GM12878 (cell line): ENCODE measurements around the gene TP63. TPM values are rescaled to one million over a fixed set of nuclear protein-coding genes. Genes with fewer than 3 reads are reported as not detected.

Experiments
- ATAC-seq: fragments of 200-7000 bp; cut with Tn5 transposase; 3 replicates; pipeline ENCODE4 v1.9.1; 2020; ENCODE audit warnings: mild to moderate bottlenecking, moderate library complexity
- BruUV-seq: library from RNA; stranded (reverse); fragments of 400-500 nt; replicated peaks from 2 replicates; lab custom pipeline; 2021; lab: Mats Ljungman, UMichigan
- CTCF ChIA-PET: fragments of 300-600 bp; sonication (Branson Sonifier 250); formaldehyde crosslinking; extraction: SDS; loops from one replicate; lab custom pipeline; 2021; ENCODE audit warnings: inconsistent platforms; lab: Yijun Ruan, JAX
- POLR2A ChIA-PET: fragments of 350-600 bp; formaldehyde crosslinking; extraction: SDS; loops from one replicate; lab custom pipeline; 2021; ENCODE audit warnings: inconsistent platforms; lab: Charles Lee
- RAD21 ChIA-PET: fragments of 300-600 bp; sonication (Branson Sonifier 250); formaldehyde crosslinking; loops from one replicate; lab custom pipeline; 2023; ENCODE audit warnings: antibody characterized with exemption; ENCODE audit not compliant: unreplicated experiment; lab: Charles Lee
- SMC1A ChIA-PET: fragments of 300-600 bp; sonication (Branson Sonifier 250); formaldehyde crosslinking; loops from one replicate; lab custom pipeline; 2023; ENCODE audit not compliant: unreplicated experiment, uncharacterized antibody; lab: Charles Lee
- DNase-seq: peaks from one replicate; pipeline ENCODE4 v3.0.0-alpha.2; 2011; ENCODE audit warnings: low read depth, low spot score
- FAIRE-seq: peaks from 3 replicates; lab custom pipeline; 2011; peaks lifted over from hg19 to GRCh38; lab: Jason Lieb, UNC
- H2AFZ ChIP-seq: 2 replicates; pipeline ENCODE4 v1.6.0; 2011; ENCODE audit warnings: low read depth, low read length, control low read depth; ENCODE audit not compliant: control insufficient read depth
- H3K27ac ChIP-seq: 2 replicates; pipeline ENCODE4 v1.5.1; 2011; ENCODE audit warnings: control low read depth; ENCODE audit not compliant: control insufficient read depth, insufficient read depth
- H3K27me3 ChIP-seq, 2 experiments: replicated peaks in 1 of 2; 2 replicates each; pipeline versions ENCODE4 v1.6.0 to v1.6.1; 2011; ENCODE audit warnings: low read length in 1 of 2; ENCODE audit not compliant: control insufficient read depth in 2 of 2, insufficient read depth in 2 of 2
- H3K36me3 ChIP-seq, 2 experiments: 2 replicates each; pipeline ENCODE4 v1.5.1; 2011; ENCODE audit warnings: low read length in 1 of 2; ENCODE audit not compliant: control insufficient read depth in 2 of 2, insufficient read depth in 2 of 2
- H3K4me1 ChIP-seq: 2 replicates; pipeline ENCODE4 v1.6.1; 2011; ENCODE audit warnings: mild to moderate bottlenecking, low read length, moderate library complexity, mixed read lengths; ENCODE audit not compliant: control insufficient read depth, insufficient read depth
- H3K4me2 ChIP-seq: 2 replicates; pipeline ENCODE4 v1.6.0; 2011; ENCODE audit warnings: control low read depth; ENCODE audit not compliant: control insufficient read depth, insufficient read depth
- H3K4me3 ChIP-seq: fragments of 200-600 bp; sonication (generic); 2 replicates; pipeline ENCODE4 v1.5.1; 2016
- H3K79me2 ChIP-seq: 2 replicates; pipeline ENCODE4 v1.6.0; 2011; ENCODE audit warnings: low read length; ENCODE audit not compliant: control insufficient read depth, insufficient read depth
- H3K9ac ChIP-seq: 2 replicates; pipeline ENCODE4 v1.8.0; 2011; ENCODE audit warnings: low read length, control low read depth, mixed read lengths; ENCODE audit not compliant: control insufficient read depth, insufficient read depth
- H3K9me3 ChIP-seq: replicated peaks from 3 replicates; pipeline ENCODE4 v1.5.1; 2011; ENCODE audit warnings: mild to moderate bottlenecking, low read length; ENCODE audit not compliant: control insufficient read depth, insufficient read depth
- H4K20me1 ChIP-seq: 2 replicates; pipeline ENCODE4 v1.6.0; 2011; ENCODE audit not compliant: control insufficient read depth, insufficient read depth
- ASH2L ChIP-seq: fragments of 300-600, 200-600 bp; sonication (generic); IDR thresholded peaks from 2 replicates; pipeline ENCODE4 v1.6.1; 2017; ENCODE audit warnings: low read depth, mild to moderate bottlenecking, borderline replicate concordance
- EGR1 ChIP-seq, 2 experiments: IDR thresholded peaks; 1 replicate in 1 of 2; 2 replicates in 1 of 2; pipeline ENCODE4 v1.6.1; 2011 to 2012; ENCODE audit warnings: low read depth in 2 of 2, low read length in 2 of 2, borderline replicate concordance in 1 of 2, mild to moderate bottlenecking in 1 of 2, moderate library complexity in 1 of 2
- EP300 ChIP-seq, 2 experiments: fragments of 150-350 bp in 1 of 2; IDR thresholded peaks; 2 replicates each; pipeline ENCODE4 v1.6.1; 2011 to 2012; ENCODE audit warnings: low read depth in 2 of 2, low read length in 2 of 2, borderline replicate concordance in 1 of 2, improper control_type of control experiment in 1 of 2, inconsistent platforms in 1 of 2; ENCODE audit not compliant: control insufficient read depth in 1 of 2
- LARP7 ChIP-seq: fragments of 450-650 bp; IDR thresholded peaks from 2 replicates; pipeline ENCODE4 v1.6.1; 2017; ENCODE audit warnings: mild to moderate bottlenecking
- MTA2 ChIP-seq: fragments of 450-650 bp; IDR thresholded peaks from 2 replicates; pipeline ENCODE4 v1.6.1; 2016; ENCODE audit warnings: low read depth, mild to moderate bottlenecking, moderate library complexity
- MXI1 ChIP-seq: fragments of 150-350 bp; IDR thresholded peaks from 2 replicates; pipeline ENCODE4 v1.6.1; 2011; ENCODE audit warnings: low read depth, mild to moderate bottlenecking, inconsistent platforms, low read length, improper control_type of control experiment
- NBN ChIP-seq: fragments of 450-650 bp; IDR thresholded peaks from 2 replicates; pipeline ENCODE4 v1.6.1; 2016
- NFIC ChIP-seq: IDR thresholded peaks from 2 replicates; pipeline ENCODE4 v1.6.1; 2012; ENCODE audit warnings: low read depth, mild to moderate bottlenecking, inconsistent platforms, low read length, moderate library complexity
- NFXL1 ChIP-seq: fragments of 450-650 bp; IDR thresholded peaks from 2 replicates; pipeline ENCODE4 v1.6.1; 2017; ENCODE audit warnings: antibody characterized with exemption, mild to moderate bottlenecking, borderline replicate concordance
- POU2F2 ChIP-seq: IDR thresholded peaks from 3 replicates; pipeline ENCODE4 v1.6.1; 2011; ENCODE audit warnings: low read depth, mild to moderate bottlenecking, low read length, borderline replicate concordance
- RUNX3 ChIP-seq: IDR thresholded peaks from 2 replicates; pipeline ENCODE4 v1.6.1; 2012; ENCODE audit warnings: low read length, inconsistent platforms
- SPI1 ChIP-seq: IDR thresholded peaks from 2 replicates; pipeline ENCODE4 v1.6.1; 2011; ENCODE audit warnings: low read depth, mild to moderate bottlenecking, low read length, moderate library complexity, borderline replicate concordance; ENCODE audit not compliant: insufficient read depth
- TCF3 ChIP-seq: IDR thresholded peaks from 2 replicates; pipeline ENCODE4 v1.6.1; 2012; ENCODE audit warnings: low read depth, mild to moderate bottlenecking, low read length, borderline replicate concordance; ENCODE audit not compliant: insufficient read depth
- WRNIP1 ChIP-seq: IDR thresholded peaks from 2 replicates; pipeline ENCODE4 v1.6.1; 2011; ENCODE audit warnings: low read depth, low read length, improper control_type of control experiment, borderline replicate concordance
- ZNF207 ChIP-seq: fragments of 450-650 bp; IDR thresholded peaks from 2 replicates; pipeline ENCODE4 v1.6.1; 2014; ENCODE audit warnings: antibody characterized with exemption, mild to moderate bottlenecking, borderline replicate concordance
- ZNF24 ChIP-seq: fragments of 450-650 bp; IDR thresholded peaks from 2 replicates; pipeline ENCODE4 v1.6.1; 2017; ENCODE audit warnings: antibody characterized with exemption, mild to moderate bottlenecking
- ZNF384 ChIP-seq: IDR thresholded peaks from 2 replicates; pipeline ENCODE4 v1.6.1; 2012; ENCODE audit warnings: low read depth, mild to moderate bottlenecking, low read length, improper control_type of control experiment, borderline replicate concordance
- WGBS: methylation state at CpG from one replicate; pipeline ENCODE4 v1.1.6; 2016; ENCODE audit warnings: low lambda C conversion rate; ENCODE audit not compliant: insufficient replicate concordance, insufficient coverage; ENCODE audit errors: missing lambda C conversion rate; 5-methylcytosine and 5-hydroxymethylcytosine counted together
- in situ Hi-C: fragments of 300-500 bp; cut with MboI; formaldehyde crosslinking; loops from 9 replicates; pipeline ENCODE4 v1.14.3; 2018; ENCODE audit warnings: mixed read lengths
- intact Hi-C: fragments of 100-400 bp; cut with micrococcal nuclease; formaldehyde crosslinking; loops from one replicate; pipeline ENCODE4 v1.14.2; 2022; ENCODE audit not compliant: unreplicated experiment
- polyA plus RNA-seq, 11 experiments: library from polyadenylated mRNA; depleted of rRNA in 4 of 11; unstranded in 6 of 11; stranded (reverse) in 5 of 11; fragments of >200 nt; fragmentation: Nextera tagmentation in 4 of 11; fragmentation: Illumina TruSeq in 1 of 11; extraction: Ambion mirVana in 4 of 11; extraction: Trizol in 1 of 11; gene quantifications; 1 replicate in 1 of 11; 2 replicates in 10 of 11; pipeline versions ENCODE4 v1.2.1 to v1.2.3, GENCODE V29; 2011 to 2016; ENCODE audit warnings: inconsistent platforms in 2 of 11, missing spikeins in 2 of 11, low read depth in 1 of 11
- total RNA-seq, 4 experiments: library from RNA; depleted of rRNA in 3 of 4; stranded (reverse); fragments of >200 nt in 3 of 4; fragmentation: Illumina TruSeq in 1 of 4; extraction: Trizol in 1 of 4; gene quantifications; 2 replicates each; pipeline versions ENCODE4 v1.2.1 to v1.2.3, GENCODE V29; 2013 to 2021
- TF ChIP-seq, protein P1 (sequence below): fragments of 450-650 bp; IDR thresholded peaks from 2 replicates; pipeline ENCODE4 v1.6.1; 2018; ENCODE audit warnings: borderline replicate concordance, mild to moderate bottlenecking; ENCODE audit not compliant: partially characterized antibody
- TF ChIP-seq, protein P2 (sequence below): fragments of 450-650 bp; formaldehyde crosslinking; IDR thresholded peaks from 2 replicates; pipeline ENCODE4 v1.4.0; 2020; ENCODE audit warnings: mild to moderate bottlenecking, moderate library complexity

The TP63 gene
- total and polyA plus RNA-seq, 10 of the 15 experiments (the other 5 are each of a cell fraction or from before 2014, with no cell fraction given): 1.4 to 10.8 (median 6.2) TPM

DNA sequence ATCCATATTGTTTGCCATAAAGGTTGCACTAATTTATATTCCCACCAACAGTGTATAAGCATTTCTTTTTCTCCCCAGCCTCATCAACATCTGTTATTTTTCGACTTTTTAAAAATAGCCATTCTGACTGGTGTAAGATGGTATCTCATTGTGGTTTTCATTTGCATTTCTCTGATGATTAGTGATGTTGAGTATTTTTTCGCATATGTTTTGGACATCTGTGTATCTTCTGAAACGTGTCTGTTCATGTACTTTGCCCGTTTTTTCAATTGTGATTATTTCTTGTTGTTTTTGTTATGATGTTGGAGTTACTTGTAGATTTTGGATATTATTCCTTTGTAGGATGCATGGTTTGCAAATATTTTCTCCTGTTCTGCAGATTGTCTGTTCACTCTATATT, 46.5 kb downstream of the TP63 start:
- intact Hi-C loops: no loop called here
- WGBS: 50% methylated on average over 4 of the region's 4 CpGs
- RAD21 ChIA-PET: no interaction called here
- DNase-seq: no peak
- H3K9me3 ChIP-seq: peaks cover 7% of the 10 kb centered on the region
- H3K27ac ChIP-seq: no peak overlapping the region
- H3K79me2 ChIP-seq: no peaks in the 10 kb centered on the region; the same call in 1 of the 2 replicates
- POLR2A ChIA-PET: no interaction called here
- H3K4me1 ChIP-seq: peaks cover 15% of the 10 kb centered on the region
- no peak overlapping the region for H2AFZ ChIP-seq
- no peaks in the 10 kb centered on the region for H3K36me3 ChIP-seq
- no TSS peak for BruUV-seq
- no peak overlapping the region for H3K9ac ChIP-seq
- no peak overlapping the region for H3K4me3 ChIP-seq
- H4K20me1 ChIP-seq: no peaks in the 10 kb centered on the region
- SMC1A ChIA-PET: no interaction called here
- CTCF ChIA-PET: no interaction called here
- peak; percentile 68 for ATAC-seq
- in situ Hi-C loops: no loop called here
- H3K27me3 ChIP-seq: no peaks in the 10 kb centered on the region
- H3K4me2 ChIP-seq: no peak overlapping the region
- no peak for FAIRE-seq
- TF ChIP-seq LARP7 (no peak), NFIC (0 out of 2 replicates have a peak, but pooled peaks have one; percentile 32), TCF3 (no peak), EGR1 (IDR thresholded peaks at IDR 0.05; ENCODE audit: borderline replicate concordance in 1 of 2, low read depth in 2 of 2, low read length in 2 of 2) (no peak), ZNF207 (no peak), EP300 (IDR thresholded peaks at IDR 0.05; ENCODE audit: borderline replicate concordance in 1 of 2, control insufficient read depth in 1 of 2, low read depth in 2 of 2, low read length in 2 of 2) (peak in 1 of 2 experiments; percentile 50; a peak in 1 of 4 replicates), MXI1 (no peak), ZNF384 (no peak), SPI1 (no peak), WRNIP1 (no peak), POU2F2 (no peak), ASH2L (no peak), ZNF24 (no peak), NBN (peak; percentile 64; the same call in 1 of the 2 replicates), MTA2 (0 out of 2 replicates have a peak, but pooled peaks have one; percentile 32), RUNX3 (peak; percentile 68), NFXL1 (no peak)
- TF ChIP-seq, protein P1, sequence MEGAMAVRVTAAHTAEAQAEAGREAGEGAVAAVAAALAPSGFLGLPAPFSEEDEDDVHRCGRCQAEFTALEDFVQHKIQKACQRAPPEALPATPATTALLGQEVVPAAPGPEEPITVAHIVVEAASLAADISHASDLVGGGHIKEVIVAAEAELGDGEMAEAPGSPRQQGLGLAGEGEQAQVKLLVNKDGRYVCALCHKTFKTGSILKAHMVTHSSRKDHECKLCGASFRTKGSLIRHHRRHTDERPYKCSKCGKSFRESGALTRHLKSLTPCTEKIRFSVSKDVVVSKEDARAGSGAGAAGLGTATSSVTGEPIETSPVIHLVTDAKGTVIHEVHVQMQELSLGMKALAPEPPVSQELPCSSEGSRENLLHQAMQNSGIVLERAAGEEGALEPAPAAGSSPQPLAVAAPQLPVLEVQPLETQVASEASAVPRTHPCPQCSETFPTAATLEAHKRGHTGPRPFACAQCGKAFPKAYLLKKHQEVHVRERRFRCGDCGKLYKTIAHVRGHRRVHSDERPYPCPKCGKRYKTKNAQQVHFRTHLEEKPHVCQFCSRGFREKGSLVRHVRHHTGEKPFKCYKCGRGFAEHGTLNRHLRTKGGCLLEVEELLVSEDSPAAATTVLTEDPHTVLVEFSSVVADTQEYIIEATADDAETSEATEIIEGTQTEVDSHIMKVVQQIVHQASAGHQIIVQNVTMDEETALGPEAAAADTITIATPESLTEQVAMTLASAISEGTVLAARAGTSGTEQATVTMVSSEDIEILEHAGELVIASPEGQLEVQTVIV: no peak
- TF ChIP-seq, protein P2, sequence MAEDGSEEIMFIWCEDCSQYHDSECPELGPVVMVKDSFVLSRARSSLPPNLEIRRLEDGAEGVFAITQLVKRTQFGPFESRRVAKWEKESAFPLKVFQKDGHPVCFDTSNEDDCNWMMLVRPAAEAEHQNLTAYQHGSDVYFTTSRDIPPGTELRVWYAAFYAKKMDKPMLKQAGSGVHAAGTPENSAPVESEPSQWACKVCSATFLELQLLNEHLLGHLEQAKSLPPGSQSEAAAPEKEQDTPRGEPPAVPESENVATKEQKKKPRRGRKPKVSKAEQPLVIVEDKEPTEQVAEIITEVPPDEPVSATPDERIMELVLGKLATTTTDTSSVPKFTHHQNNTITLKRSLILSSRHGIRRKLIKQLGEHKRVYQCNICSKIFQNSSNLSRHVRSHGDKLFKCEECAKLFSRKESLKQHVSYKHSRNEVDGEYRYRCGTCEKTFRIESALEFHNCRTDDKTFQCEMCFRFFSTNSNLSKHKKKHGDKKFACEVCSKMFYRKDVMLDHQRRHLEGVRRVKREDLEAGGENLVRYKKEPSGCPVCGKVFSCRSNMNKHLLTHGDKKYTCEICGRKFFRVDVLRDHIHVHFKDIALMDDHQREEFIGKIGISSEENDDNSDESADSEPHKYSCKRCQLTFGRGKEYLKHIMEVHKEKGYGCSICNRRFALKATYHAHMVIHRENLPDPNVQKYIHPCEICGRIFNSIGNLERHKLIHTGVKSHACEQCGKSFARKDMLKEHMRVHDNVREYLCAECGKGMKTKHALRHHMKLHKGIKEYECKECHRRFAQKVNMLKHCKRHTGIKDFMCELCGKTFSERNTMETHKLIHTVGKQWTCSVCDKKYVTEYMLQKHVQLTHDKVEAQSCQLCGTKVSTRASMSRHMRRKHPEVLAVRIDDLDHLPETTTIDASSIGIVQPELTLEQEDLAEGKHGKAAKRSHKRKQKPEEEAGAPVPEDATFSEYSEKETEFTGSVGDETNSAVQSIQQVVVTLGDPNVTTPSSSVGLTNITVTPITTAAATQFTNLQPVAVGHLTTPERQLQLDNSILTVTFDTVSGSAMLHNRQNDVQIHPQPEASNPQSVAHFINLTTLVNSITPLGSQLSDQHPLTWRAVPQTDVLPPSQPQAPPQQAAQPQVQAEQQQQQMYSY (CRISPR knock-in tag): no peak
